ENCODE results near the gene RAB40B. TPM values are rescaled to one million over a fixed set of nuclear protein-coding genes. Genes with fewer than 3 reads are reported as not detected.

RAB40B gene
- total and polyA plus RNA-seq, 2 donors (not counting 1 experiment from before 2014, with no cell fraction given) = 4.7 to 8.0 TPM

GRCh38 chr17:82644148-82644547 lies 54.4 kb downstream of the RAB40B start:
- intact Hi-C loops (cut with micrococcal nuclease) = no loop called here
- Mint-ChIP-seq H3K27ac (no peak overlapping the region), H3K4me1 (peaks cover 31% of the 10 kb centered on the region), H3K9me3 (ENCODE audit: insufficient read depth) (no peaks in the 10 kb centered on the region), H3K27me3 (no peaks in the 10 kb centered on the region), H3K4me3 (no peak overlapping the region)
- ATAC-seq (ENCODE audit: low read depth) (no peak), DNase-seq (no peak)
- no peaks in the 10 kb centered on the region for H3K9me3 ChIP-seq (ENCODE audit: control extremely low read depth in 1 of 3, control insufficient read depth in 2 of 3, insufficient read depth in 1 of 3, low read length in 2 of 3)
- H3K36me3 ChIP-seq (replicated peaks in 1 of 2; ENCODE audit: control extremely low read depth in 1 of 2, control insufficient read depth in 1 of 2, extremely low read depth in 1 of 2, insufficient read depth in 2 of 2, low read length in 1 of 2) = peaks cover 3 to 45% of the 10 kb centered on the region in 2 experiments
- H4K20me1 ChIP-seq (ENCODE audit: control insufficient read depth, insufficient read depth, low read length, poor library complexity, severe bottlenecking) = peaks cover 91% of the 10 kb centered on the region
- ChIA-PET POLR2A (no interaction called here), CTCF (no interaction called here)
- H3K79me2 ChIP-seq (ENCODE audit: control insufficient read depth, insufficient read depth, low read length) = peaks cover 83% of the 10 kb centered on the region
- H3K4me1 ChIP-seq (ENCODE audit: control insufficient read depth in 2 of 2, insufficient read depth in 2 of 2, low read length in 2 of 2) = peaks cover 15 to 19% of the 10 kb centered on the region in 2 donors
- 95% methylated on average over 3 of the region's 5 CpGs for WGBS (ENCODE audit: insufficient coverage)
- H3K4me3 ChIP-seq (ENCODE audit: control extremely low read depth in 1 of 5, extremely low read depth in 1 of 5, insufficient read depth in 1 of 5, low read depth in 2 of 5, low read length in 4 of 5) = no peak overlapping the region
- no peak overlapping the region for H3K4me2 ChIP-seq (replicated peaks; ENCODE audit: low read depth, low read length, poor library complexity, severe bottlenecking)
- no peaks in the 10 kb centered on the region for H3K27me3 ChIP-seq (replicated peaks in 1 of 4; ENCODE audit: control extremely low read depth in 1 of 4, control insufficient read depth in 3 of 4, insufficient read depth in 4 of 4, low read length in 3 of 4)
- no peak overlapping the region for H2AFZ ChIP-seq (ENCODE audit: insufficient read depth, low read depth, low read length, poor library complexity, severe bottlenecking)
- no peak overlapping the region for H3K9ac ChIP-seq (ENCODE audit: low read length)
- H3K27ac ChIP-seq (ENCODE audit: low read length in 2 of 2) = no peak overlapping the region
- TF ChIP-seq CTCF (IDR thresholded peaks at IDR 0.05) (no peak), EZH2 (IDR thresholded peaks at IDR 0.05; ENCODE audit: borderline replicate concordance, insufficient read depth, low read depth, low read length, poor library complexity, severe bottlenecking) (no peak)

- intact Hi-C loops (cut with micrococcal nuclease) = no loop called here
- ATAC-seq (ENCODE audit: low read depth) = no peak
- Mint-ChIP-seq H3K4me3 (no peak overlapping the region), H3K4me1 (peaks cover 34% of the 10 kb centered on the region), H3K9me3 (ENCODE audit: insufficient read depth) (no peaks in the 10 kb centered on the region), H3K27me3 (no peaks in the 10 kb centered on the region), H3K27ac (peak overlapping the region; percentile 37)
- Histone ChIP-seq H3K27me3 (replicated peaks in 1 of 4; ENCODE audit: control extremely low read depth in 1 of 4, control insufficient read depth in 3 of 4, insufficient read depth in 4 of 4, low read length in 3 of 4) (no peaks in the 10 kb centered on the region), H4K20me1 (ENCODE audit: control insufficient read depth, insufficient read depth, low read length, poor library complexity, severe bottlenecking) (peaks cover 93% of the 10 kb centered on the region), H3K27ac (ENCODE audit: low read length in 2 of 2) (no peak overlapping the region), H3K36me3 (replicated peaks in 1 of 2; ENCODE audit: control extremely low read depth in 1 of 2, control insufficient read depth in 1 of 2, extremely low read depth in 1 of 2, insufficient read depth in 2 of 2, low read length in 1 of 2) (peaks cover 3 to 53% of the 10 kb centered on the region in 2 experiments), H3K9me3 (ENCODE audit: control extremely low read depth in 1 of 3, control insufficient read depth in 2 of 3, insufficient read depth in 1 of 3, low read length in 2 of 3) (peaks cover 0 to 1% (median 0%) of the 10 kb centered on the region in 3 donors), H3K4me1 (ENCODE audit: control insufficient read depth in 2 of 2, insufficient read depth in 2 of 2, low read length in 2 of 2) (peaks cover 7 to 11% of the 10 kb centered on the region in 2 donors), H3K4me3 (ENCODE audit: control extremely low read depth in 1 of 5, extremely low read depth in 1 of 5, insufficient read depth in 1 of 5, low read depth in 2 of 5, low read length in 4 of 5) (no peak overlapping the region), H3K79me2 (ENCODE audit: control insufficient read depth, insufficient read depth, low read length) (peaks cover 99% of the 10 kb centered on the region), H2AFZ (ENCODE audit: insufficient read depth, low read depth, low read length, poor library complexity, severe bottlenecking) (no peak overlapping the region), H3K4me2 (replicated peaks; ENCODE audit: low read depth, low read length, poor library complexity, severe bottlenecking) (no peak overlapping the region), H3K9ac (ENCODE audit: low read length) (no peak overlapping the region)
- no peak for DNase-seq
- CTCF ChIA-PET = interaction anchor here (0.6 kb wide), 1 partner anchor 100 kb away, joined by 3 read pairs; no protein-coding TSS in a partner anchor
- 97% methylated on average over 13 of the region's 14 CpGs for WGBS (ENCODE audit: insufficient coverage)
- no peak for TF ChIP-seq EZH2 (IDR thresholded peaks at IDR 0.05; ENCODE audit: borderline replicate concordance, insufficient read depth, low read depth, low read length, poor library complexity, severe bottlenecking)
- POLR2A ChIA-PET = no interaction called here
Measured at GRCh38 chr17:82642022-82642421, 56.5 kb downstream of the RAB40B start.

Data from B cell (primary cell).